ENCODE measurements around the gene BCOR.

DNA sequence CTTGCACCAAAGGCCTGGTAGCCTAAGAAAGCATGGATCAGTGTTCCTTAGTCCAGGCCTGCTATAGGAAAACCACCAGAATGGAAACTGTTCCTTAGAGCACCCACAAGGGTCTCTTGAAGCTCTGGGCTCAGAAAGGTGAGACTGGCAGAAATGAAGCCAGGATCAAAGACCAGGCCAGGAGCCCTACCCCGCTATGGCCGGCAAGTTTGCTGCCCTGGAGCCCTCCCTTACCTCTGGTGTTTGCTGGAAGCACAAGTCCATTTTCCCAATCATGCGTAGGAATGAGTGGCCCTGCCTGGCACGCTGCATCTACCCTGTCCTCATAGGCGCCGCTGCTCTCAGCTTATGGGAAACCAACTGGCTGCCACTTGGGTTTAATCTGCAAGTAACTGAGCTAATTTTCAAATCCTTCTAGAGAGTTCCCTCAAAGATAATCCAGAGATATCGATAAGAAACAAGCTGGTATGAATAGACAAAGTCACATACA lies 37.4 kb downstream of the BCOR start:
- TF ChIP-seq POLR2A (IDR thresholded peaks at IDR 0.05; ENCODE audit: low read depth) (no peak), CTCF (IDR thresholded peaks at IDR 0.05) (no peak)

Data from esophagus muscularis mucosa (tissue), 3 donors.